PFSK-1 (cell line): ENCODE results near the gene PLS1.

Experiments used
- FOXP2 ChIP-seq: optimal IDR thresholded peaks from 2 replicates; pipeline ENCODE3; 2011; ENCODE audit warnings: borderline replicate concordance, control low read depth, inconsistent platforms; ENCODE audit not compliant: insufficient read depth; ENCODE audit errors: extremely low read length, extremely low read depth
- POLR2AphosphoS5 ChIP-seq: IDR thresholded peaks from 2 replicates; pipeline ENCODE4 v1.6.1; 2012; ENCODE audit warnings: low read depth, mild to moderate bottlenecking, control low read depth, low read length, moderate library complexity
- SIN3A ChIP-seq: IDR thresholded peaks from 2 replicates; pipeline ENCODE4 v1.6.1; 2012; ENCODE audit warnings: mild to moderate bottlenecking, low read length, moderate library complexity, borderline replicate concordance; ENCODE audit not compliant: insufficient read depth
- TAF1 ChIP-seq: IDR thresholded peaks from 2 replicates; pipeline ENCODE4 v1.6.1; 2012; ENCODE audit warnings: low read length, control low read depth, borderline replicate concordance; ENCODE audit not compliant: insufficient read depth
- TF ChIP-seq, protein P1 (sequence below), 2 experiments: IDR thresholded peaks; 2 replicates each; pipeline versions ENCODE4 v1.6.1 to v1.8.0; 2011 to 2012; ENCODE audit warnings: low read depth in 2 of 2, low read length in 2 of 2, control low read depth in 1 of 2, inconsistent platforms in 1 of 2, mild to moderate bottlenecking in 1 of 2, moderate library complexity in 1 of 2; ENCODE audit not compliant: insufficient read depth in 1 of 2

DNA sequence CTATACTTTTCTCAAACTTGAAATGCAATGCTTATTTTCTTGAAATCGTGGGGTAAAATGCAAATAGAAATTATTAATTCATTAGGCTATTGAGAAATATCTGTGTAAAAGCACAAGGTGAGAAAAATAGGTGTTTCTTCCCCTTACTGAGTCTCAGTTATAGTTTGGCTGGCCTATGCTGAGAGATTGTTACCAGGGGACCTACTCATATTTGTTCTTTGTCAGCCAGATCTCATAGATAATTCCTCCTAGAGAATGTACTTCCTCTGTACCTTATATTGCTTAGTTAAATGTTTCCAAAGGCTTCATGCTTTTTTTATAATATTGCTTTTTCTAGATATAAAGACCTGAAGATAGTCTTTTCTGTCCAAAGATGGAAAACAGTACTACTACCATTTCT is 67.7 kb downstream of the PLS1 start:
- TF ChIP-seq, protein P1, sequence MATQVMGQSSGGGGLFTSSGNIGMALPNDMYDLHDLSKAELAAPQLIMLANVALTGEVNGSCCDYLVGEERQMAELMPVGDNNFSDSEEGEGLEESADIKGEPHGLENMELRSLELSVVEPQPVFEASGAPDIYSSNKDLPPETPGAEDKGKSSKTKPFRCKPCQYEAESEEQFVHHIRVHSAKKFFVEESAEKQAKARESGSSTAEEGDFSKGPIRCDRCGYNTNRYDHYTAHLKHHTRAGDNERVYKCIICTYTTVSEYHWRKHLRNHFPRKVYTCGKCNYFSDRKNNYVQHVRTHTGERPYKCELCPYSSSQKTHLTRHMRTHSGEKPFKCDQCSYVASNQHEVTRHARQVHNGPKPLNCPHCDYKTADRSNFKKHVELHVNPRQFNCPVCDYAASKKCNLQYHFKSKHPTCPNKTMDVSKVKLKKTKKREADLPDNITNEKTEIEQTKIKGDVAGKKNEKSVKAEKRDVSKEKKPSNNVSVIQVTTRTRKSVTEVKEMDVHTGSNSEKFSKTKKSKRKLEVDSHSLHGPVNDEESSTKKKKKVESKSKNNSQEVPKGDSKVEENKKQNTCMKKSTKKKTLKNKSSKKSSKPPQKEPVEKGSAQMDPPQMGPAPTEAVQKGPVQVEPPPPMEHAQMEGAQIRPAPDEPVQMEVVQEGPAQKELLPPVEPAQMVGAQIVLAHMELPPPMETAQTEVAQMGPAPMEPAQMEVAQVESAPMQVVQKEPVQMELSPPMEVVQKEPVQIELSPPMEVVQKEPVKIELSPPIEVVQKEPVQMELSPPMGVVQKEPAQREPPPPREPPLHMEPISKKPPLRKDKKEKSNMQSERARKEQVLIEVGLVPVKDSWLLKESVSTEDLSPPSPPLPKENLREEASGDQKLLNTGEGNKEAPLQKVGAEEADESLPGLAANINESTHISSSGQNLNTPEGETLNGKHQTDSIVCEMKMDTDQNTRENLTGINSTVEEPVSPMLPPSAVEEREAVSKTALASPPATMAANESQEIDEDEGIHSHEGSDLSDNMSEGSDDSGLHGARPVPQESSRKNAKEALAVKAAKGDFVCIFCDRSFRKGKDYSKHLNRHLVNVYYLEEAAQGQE (IDR thresholded peaks at IDR 0.05; ENCODE audit: insufficient read depth in 1 of 2, low read depth in 2 of 2, low read length in 2 of 2), result no peak
- TF ChIP-seq POLR2AphosphoS5 (no peak), TAF1 (no peak), FOXP2 (no peak), SIN3A (no peak)
